Ovary (tissue), 3 donors: ENCODE results near the gene CRISPLD2.

Experiments
- POLR2A ChIP-seq: fragments of 450-650 bp; IDR thresholded peaks from one replicate; pipeline ENCODE4 v1.6.1; 2017; ENCODE audit warnings: antibody characterized with exemption, mild to moderate bottlenecking, moderate library complexity
- TF ChIP-seq, protein P1 (sequence below), 3 donors: fragments of 450-650 bp in 2 of 3; fragments of 200-600 bp in 1 of 3; IDR thresholded peaks; one replicate each; pipeline versions ENCODE4 v1.5.1 to v1.8.0; 2016 to 2022; ENCODE audit warnings: antibody characterized with exemption in 3 of 3, mild to moderate bottlenecking in 1 of 3
- donor health status: DM: no; HTN: no; CAD: no.

- TF ChIP-seq, protein P1, sequence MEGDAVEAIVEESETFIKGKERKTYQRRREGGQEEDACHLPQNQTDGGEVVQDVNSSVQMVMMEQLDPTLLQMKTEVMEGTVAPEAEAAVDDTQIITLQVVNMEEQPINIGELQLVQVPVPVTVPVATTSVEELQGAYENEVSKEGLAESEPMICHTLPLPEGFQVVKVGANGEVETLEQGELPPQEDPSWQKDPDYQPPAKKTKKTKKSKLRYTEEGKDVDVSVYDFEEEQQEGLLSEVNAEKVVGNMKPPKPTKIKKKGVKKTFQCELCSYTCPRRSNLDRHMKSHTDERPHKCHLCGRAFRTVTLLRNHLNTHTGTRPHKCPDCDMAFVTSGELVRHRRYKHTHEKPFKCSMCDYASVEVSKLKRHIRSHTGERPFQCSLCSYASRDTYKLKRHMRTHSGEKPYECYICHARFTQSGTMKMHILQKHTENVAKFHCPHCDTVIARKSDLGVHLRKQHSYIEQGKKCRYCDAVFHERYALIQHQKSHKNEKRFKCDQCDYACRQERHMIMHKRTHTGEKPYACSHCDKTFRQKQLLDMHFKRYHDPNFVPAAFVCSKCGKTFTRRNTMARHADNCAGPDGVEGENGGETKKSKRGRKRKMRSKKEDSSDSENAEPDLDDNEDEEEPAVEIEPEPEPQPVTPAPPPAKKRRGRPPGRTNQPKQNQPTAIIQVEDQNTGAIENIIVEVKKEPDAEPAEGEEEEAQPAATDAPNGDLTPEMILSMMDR (IDR thresholded peaks at IDR 0.05) = no peak
- no peak for TF ChIP-seq POLR2A
These were observed 20.2 kb downstream of the CRISPLD2 start for GRCh38 chr16:84839956-84840355.
